Inflammatory macrophage treated with lipopolysaccharide for 1 hour (primary cell): ENCODE results near the gene FGF18.
A peak's percentile ranks its signal among the peaks of the same experiment; 100 is the strongest.

Source experiments
- DNase-seq, 2 donors: peaks; one replicate each; pipeline ENCODE4 v3.0.0-alpha.2; 2020 to 2022

Gene FGF18

GRCh38 chr5:171444582-171444981, 25.1 kb downstream of the FGF18 start:
- no peak for DNase-seq

DNA sequence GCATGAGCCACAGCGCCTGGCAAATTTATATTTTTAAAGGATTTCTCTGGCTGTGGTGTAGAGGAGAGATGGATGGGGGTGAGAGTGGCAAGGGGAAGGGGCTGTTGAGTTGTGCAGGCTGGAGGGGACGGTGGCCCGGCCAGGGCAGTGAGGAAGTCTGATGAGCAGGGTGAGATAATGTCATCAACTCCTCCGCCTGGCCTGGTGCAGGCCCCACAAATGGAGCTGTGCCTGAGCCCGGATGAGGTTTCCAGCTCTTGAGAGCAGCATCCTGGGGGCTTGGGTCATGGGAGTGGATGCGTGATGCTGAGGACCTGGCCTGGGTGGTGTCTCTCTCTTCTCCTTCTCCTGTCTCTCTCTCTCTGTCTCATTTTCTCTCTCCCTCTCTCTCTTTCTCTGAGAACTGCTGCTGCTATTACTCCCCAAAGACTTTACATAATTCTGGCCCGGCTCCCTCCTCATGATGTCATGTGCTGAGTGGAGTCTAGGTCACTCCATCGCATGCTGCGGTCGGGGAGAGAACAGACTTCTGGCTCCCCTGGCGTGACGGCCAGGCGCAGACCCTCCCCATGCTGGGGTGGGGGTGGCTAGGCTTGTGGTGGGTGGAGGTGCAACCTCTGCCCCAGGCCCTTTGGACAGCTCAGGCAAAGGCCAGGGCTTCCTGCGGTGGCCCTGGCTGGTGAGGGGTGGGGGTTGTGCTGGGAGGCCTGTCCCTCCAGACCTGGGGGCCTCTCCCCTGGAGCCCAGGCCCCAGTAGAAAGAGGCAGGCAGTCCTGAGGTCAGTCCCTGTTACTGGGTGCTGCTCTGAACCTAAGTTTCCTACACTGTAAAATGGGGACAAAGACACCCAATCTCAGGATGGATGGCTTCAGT, 26.4 kb downstream of the FGF18 start:
- no peak for DNase-seq

GRCh38 chr5:171447226-171447625, 27.8 kb downstream of the FGF18 start:
- no peak for DNase-seq

- DNase-seq: no peak
These were observed 30.0 kb downstream of the FGF18 start for GRCh38 chr5:171449426-171449825.

- peak; percentile 4 to 10 for DNase-seq
These were observed 31.2 kb downstream of the FGF18 start for GRCh38 chr5:171450423-171451331.

DNA sequence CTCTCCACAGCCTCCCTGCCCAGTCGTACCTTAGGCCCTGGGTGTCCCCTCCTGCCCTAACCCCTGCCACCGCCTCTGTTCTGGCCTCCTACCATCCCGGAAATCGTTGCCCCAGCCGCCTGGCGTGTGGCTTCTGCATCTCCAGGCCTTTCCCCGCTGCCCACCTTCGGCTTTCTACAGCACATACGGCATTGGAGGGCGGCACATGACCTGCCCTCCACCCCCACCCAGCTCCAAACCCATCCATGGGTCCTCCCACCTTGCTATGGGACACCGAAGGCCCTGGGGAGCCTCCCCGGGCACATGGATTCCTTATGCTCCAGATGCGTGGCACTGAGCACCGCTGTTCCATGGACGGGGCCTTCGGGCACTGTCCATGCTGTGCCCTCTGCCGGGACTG, 32.0 kb downstream of the FGF18 start:
- DNase-seq: no peak

DNA sequence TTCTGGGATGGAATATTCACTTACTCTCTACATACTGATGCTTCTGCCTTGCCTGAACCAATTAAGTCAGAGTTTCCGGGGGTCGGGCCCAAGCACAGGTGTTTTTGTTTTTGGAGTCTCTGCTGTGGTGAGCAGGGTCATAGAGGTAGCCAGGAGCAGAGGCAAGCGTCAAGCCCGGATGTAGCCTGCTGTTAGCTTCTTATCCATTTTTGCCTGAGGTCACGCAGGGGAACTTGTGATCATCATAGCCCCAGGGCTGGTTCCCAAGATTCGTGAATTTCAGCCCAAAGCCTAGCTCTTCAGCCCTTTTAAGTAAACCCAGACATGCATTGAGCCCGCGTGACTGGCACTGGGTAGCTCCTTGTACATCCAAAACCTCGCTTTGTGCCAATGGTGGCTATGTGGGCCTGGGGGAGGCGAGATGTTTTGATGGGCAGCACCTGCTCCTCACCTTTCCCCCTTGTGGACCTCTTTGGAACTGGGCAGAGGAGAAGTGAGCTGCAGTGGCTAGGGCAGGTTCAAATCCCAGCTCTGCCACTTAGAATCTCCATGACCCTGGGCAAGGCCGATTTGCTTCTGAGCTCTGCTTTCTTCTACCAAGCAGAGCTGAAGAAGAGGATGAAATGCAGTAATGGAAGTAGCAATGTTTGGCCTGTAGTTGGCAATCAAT, 33.7 kb downstream of the FGF18 start:
- DNase-seq: no peak

DNA sequence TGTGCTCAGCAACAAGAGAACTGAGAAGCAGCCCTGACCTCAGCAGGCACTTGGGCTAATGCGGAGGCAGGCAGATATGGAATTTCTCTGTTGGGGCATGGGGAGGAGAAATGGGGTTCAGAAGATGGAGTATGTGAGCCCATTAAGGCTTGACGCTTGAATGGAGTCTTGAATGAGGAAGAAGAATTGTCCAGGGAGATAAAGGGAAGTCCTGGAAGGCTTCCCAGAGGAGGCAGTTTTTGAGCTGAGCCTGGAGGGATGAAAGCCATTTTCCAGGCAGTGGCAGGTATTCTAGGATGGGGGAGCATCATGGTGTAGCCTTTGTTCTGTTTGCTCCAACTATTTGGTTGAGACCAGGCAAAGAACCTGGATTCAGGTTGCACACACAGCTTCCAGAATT, 34.5 kb downstream of the FGF18 start:
- no peak for DNase-seq

- no peak for DNase-seq
These were observed 35.1 kb downstream of the FGF18 start for GRCh38 chr5:171454549-171454948.

DNA sequence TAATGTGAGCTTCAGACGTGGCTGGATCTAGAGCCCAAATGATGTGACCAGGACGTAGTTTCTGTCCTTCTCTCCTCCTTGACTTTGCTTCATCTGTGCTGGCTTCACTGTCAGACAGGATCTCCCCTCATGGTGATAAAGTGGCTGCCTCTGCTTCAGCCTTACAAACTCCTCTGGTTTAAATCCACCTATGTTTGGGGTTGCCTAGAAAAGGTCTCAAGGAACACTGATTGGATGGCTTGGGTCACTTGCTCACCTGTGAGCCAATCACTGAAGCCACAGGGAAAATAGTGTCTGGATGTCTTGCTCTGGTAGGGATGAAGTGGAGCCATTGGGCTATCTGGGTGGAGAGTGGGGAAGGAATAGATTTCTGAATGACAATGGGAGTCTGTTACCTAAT, 36.1 kb downstream of the FGF18 start:
- DNase-seq: no peak

GRCh38 chr5:171457208-171457981, 37.9 kb downstream of the FGF18 start:
- no peak for DNase-seq

DNA sequence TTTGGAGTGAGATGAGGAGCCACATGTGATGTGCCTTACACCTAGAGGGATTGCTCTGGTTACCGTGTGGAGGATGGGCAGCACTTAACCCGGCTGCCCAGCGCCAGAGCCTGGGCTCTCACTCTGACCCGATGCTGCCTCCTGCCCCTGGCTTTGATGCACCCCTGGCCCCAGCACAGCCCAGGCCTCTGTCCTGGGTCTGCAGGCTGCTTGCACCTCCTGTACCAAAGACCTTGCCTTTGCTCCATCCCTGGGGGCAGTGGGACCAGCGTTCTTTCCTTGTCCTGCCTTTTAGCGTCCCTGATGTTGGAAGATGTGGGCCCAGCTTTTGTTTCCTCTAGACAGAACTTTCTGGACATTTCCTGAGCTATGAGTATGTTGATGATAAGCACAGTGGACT, 40.4 kb downstream of the FGF18 start:
- no peak for DNase-seq

- no peak for DNase-seq
These were observed 42.9 kb downstream of the FGF18 start for GRCh38 chr5:171462136-171462927.

DNA sequence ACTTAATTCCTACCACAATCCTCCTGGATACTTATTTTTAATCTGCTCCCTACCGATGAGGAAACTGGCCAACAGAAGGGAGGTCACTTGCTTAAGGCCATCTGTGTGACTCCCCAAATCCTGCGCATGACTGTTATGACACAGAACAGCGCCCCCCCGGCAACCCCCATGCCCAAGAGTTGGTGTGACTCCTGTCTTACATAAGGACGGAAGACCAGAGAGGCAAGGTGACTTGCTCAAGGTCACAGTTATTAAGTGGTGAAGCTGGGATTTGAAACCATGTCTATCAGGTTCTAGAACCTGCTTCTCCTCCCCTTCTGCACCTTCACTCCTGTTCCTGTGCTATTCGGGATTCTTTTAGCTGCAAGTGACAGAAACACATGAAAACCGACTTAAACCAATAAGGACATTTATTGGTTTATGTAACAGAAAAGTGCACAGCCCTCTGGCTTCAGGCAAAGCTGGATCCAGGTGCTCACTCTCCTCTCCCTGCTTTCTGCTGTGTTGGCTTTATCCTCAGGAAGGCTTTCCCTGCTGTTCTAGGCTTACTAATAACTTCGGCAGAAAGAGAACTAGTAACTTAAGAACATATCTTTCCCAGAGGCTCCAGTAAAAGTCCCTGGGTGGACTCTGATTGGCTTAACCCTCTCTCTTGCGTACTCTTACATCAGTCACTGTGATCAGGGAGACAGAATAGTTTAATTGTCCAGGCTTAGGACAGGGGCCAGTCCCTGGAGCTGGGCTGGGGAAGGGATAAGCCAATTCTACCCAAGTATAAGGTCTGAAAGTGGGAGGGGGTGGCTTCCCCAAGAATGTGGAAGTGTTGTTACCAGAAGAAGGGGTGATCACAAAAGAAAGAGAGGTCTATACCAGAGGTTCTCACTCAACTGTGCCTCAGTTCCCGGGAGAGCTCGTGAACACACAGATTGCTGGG, 43.7 kb downstream of the FGF18 start:
- DNase-seq: no peak

- no peak for DNase-seq
These were observed 44.4 kb downstream of the FGF18 start for GRCh38 chr5:171463862-171464229.

- DNase-seq: no peak
These were observed 45.4 kb downstream of the FGF18 start for GRCh38 chr5:171464829-171465228.

GRCh38 chr5:171467107-171467506, 47.7 kb downstream of the FGF18 start:
- no peak for DNase-seq

DNA sequence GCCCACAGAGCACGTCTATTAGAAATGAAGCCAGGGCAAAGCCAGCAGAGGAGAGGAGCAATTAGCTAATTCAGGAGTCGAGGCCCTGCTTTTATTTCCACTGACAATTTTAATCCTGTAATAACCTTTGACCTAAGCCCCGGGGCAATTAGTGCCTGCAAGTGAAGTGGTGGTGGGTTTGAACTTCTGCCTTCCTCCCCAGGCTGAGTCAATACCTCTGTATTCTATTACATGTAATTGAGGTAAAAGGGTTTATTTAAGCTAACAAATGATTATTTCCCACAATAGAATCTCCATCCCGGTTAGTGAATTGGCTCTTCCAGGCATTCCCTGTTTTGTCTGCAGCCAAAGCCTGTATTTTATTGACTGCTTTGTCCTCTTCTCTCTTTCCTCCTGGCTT, 49.9 kb downstream of the FGF18 start:
- no peak for DNase-seq

DNA sequence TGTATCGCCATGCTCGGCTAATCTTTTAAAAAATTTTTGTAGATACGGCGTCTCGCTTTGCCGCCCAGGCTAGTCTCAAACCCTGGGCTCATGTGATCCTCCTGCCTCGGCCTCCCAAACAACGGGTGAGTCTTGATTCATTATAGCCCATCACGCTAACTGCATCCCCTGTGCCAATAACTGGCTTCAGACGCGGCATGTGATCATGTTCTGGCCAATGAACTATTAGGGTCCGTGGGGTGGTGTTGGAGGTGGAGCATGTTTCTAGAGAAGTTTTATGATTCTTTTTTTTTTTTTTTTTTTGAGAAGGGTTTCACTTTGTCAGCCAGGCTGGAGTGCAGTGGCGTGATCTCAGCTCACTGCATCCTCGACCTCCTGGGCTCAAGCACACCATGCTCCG, 51.0 kb downstream of the FGF18 start:
- DNase-seq: no peak

GRCh38 chr5:171474230-171474813, 54.9 kb downstream of the FGF18 start:
- DNase-seq: no peak
